H7 (cell line): Measurements from ENCODE around the gene RAD9A. TPM values are rescaled to one million over a fixed set of nuclear protein-coding genes. Genes with fewer than 3 reads are reported as not detected.

Experiments
- total RNA-seq: library from RNA; depleted of rRNA; stranded (reverse); fragments of >200 nt; shearing (Covaris generic); gene quantifications from 2 replicates; pipeline ENCODE4 v1.2.3, GENCODE V29; 2014; rRNA removed

Gene RAD9A
- total RNA-seq, 1 experiment from 2014 or later: 20.2 TPM

Other genes with a start within 250 kb of the RAD9A start
- gene GRK2, start 125.5 kb upstream of the RAD9A start, total RNA-seq: 73.8 and 82.1 TPM in 2 replicates
- 29.1 and 32.2 TPM in 2 replicates for gene ANKRD13D, start 102.7 kb upstream of the RAD9A start, total RNA-seq
- gene SSH3, start 88.5 kb upstream of the RAD9A start, total RNA-seq: 23.6 and 30.2 TPM in 2 replicates
- gene POLD4, start 38.4 kb upstream of the RAD9A start, total RNA-seq: 49.8 and 53.9 TPM in 2 replicates
- 3.7 and 4.4 TPM in 2 replicates for gene CLCF1, start 18.4 kb upstream of the RAD9A start, total RNA-seq
- 246 and 314 TPM in 2 replicates for gene PPP1CA, start 9.9 kb downstream of the RAD9A start, total RNA-seq
- 0.44 and 0.52 TPM in 2 replicates for gene TBC1D10C, start 12.1 kb downstream of the RAD9A start, total RNA-seq
- 0.07 and 0.17 TPM in 2 replicates for gene CARNS1, start 23.7 kb downstream of the RAD9A start, total RNA-seq
- 88.9 and 90.2 TPM in 2 replicates for gene RPS6KB2, start 36.5 kb downstream of the RAD9A start, total RNA-seq
- gene PTPRCAP, start 45.7 kb downstream of the RAD9A start, total RNA-seq: 0.74 and 2.6 TPM in 2 replicates
- gene CORO1B, start 51.5 kb downstream of the RAD9A start, total RNA-seq: 116 and 134 TPM in 2 replicates
- gene GPR152, start 60.7 kb downstream of the RAD9A start, total RNA-seq: not detected in 2 replicates
- not detected in 2 replicates for gene CABP4, start 63.4 kb downstream of the RAD9A start, total RNA-seq
- gene TMEM134, start 77.3 kb downstream of the RAD9A start, total RNA-seq: 34.9 and 51.7 TPM in 2 replicates
- 40.8 and 51.2 TPM in 2 replicates for gene AIP, start 91.0 kb downstream of the RAD9A start, total RNA-seq
- 36.9 and 37.5 TPM in 2 replicates for gene PITPNM1, start 113.4 kb downstream of the RAD9A start, total RNA-seq
- 28.6 and 38.1 TPM in 2 replicates for gene CDK2AP2, start 116.2 kb downstream of the RAD9A start, total RNA-seq
- gene CABP2, start 131.5 kb downstream of the RAD9A start, total RNA-seq: not detected in 2 replicates
- gene GSTP1, start 191.8 kb downstream of the RAD9A start, total RNA-seq: 2,691 and 2,979 TPM in 2 replicates
- 302 and 350 TPM in 2 replicates for gene NDUFV1, start 214.9 kb downstream of the RAD9A start, total RNA-seq
- 8.1 and 8.7 TPM in 2 replicates for gene NUDT8, start 238.0 kb downstream of the RAD9A start, total RNA-seq
- 0.07 TPM in 1 of 2 replicates, not detected in the other for gene TBX10, start 247.8 kb downstream of the RAD9A start, total RNA-seq